ENCODE measurements around the gene SMYD3. TPM values are rescaled to one million over a fixed set of nuclear protein-coding genes. Genes with fewer than 3 reads are reported as not detected.

The SMYD3 gene
- total RNA-seq, 1 experiment from 2014 or later, result 29.6 TPM

GRCh38 chr1:245853291-245853690, 653.8 kb downstream of the SMYD3 start:
- Histone ChIP-seq H3K79me2 (ENCODE audit: low read depth) (no peaks in the 10 kb centered on the region), H3K4me1 (replicated peaks; ENCODE audit: insufficient read depth) (no peaks in the 10 kb centered on the region), H2AFZ (no peak overlapping the region), H3K9me3 (ENCODE audit: insufficient read depth, low read depth) (no peaks in the 10 kb centered on the region), H3K4me2 (no peak overlapping the region), H3K9me2 (ENCODE audit: insufficient read depth) (no peaks in the 10 kb centered on the region), H3F3A (ENCODE audit: insufficient read depth, low read depth) (no peaks in the 10 kb centered on the region), H3K27ac (no peak overlapping the region), H4K20me1 (ENCODE audit: insufficient read depth) (no peaks in the 10 kb centered on the region), H3K27me3 (ENCODE audit: insufficient read depth, low read depth) (no peaks in the 10 kb centered on the region), H3K4me3 (no peak overlapping the region), H3K36me3 (ENCODE audit: low read depth) (no peaks in the 10 kb centered on the region)
- no peak for DNase-seq
- POLR2A ChIA-PET (ENCODE audit: unreplicated experiment), result interaction anchor here (0.6 kb wide), 1 partner anchor 674 kb away, joined by 3 read pairs; no protein-coding TSS in a partner anchor
- CTCF ChIA-PET, result no interaction called here
- BruUV-seq (replicated peaks), result no TSS peak
- TF ChIP-seq CTCF (conservative IDR thresholded peaks at IDR 0.05), result no peak
- TF ChIP-seq EZH2 (IDR thresholded peaks at IDR 0.05; ENCODE audit: low read depth), result no peak
- intact Hi-C loops (cut with micrococcal nuclease; ENCODE audit: unreplicated experiment), result no loop called here

- no peaks in the 10 kb centered on the region for H3K9me3 ChIP-seq (ENCODE audit: insufficient read depth, low read depth)
Observed at GRCh38 chr1:245843101-245843500, 664.0 kb downstream of the SMYD3 start.

GRCh38 chr1:245842106-245842505, 665.0 kb downstream of the SMYD3 start:
- H3K4me3 ChIP-seq, result no peak overlapping the region
- BruUV-seq (replicated peaks), result no TSS peak

More at GRCh38 chr1:245843101-245843500, 664.0 kb downstream of the SMYD3 start:
- no peak overlapping the region for H3K4me3 ChIP-seq
- no peak overlapping the region for H3K27ac ChIP-seq
- no peak overlapping the region for H2AFZ ChIP-seq
- H3K27me3 ChIP-seq (ENCODE audit: insufficient read depth, low read depth), result no peaks in the 10 kb centered on the region
- H4K20me1 ChIP-seq (ENCODE audit: insufficient read depth), result no peaks in the 10 kb centered on the region
- DNase-seq, result no peak
- POLR2A ChIA-PET (ENCODE audit: unreplicated experiment), result no interaction called here
- H3K4me2 ChIP-seq, result no peak overlapping the region
- H3K4me1 ChIP-seq (replicated peaks; ENCODE audit: insufficient read depth), result no peaks in the 10 kb centered on the region
- intact Hi-C loops (cut with micrococcal nuclease; ENCODE audit: unreplicated experiment), result no loop called here
- TF ChIP-seq CTCF (conservative IDR thresholded peaks at IDR 0.05), result no peak
- CTCF ChIA-PET, result no interaction called here
- BruUV-seq (replicated peaks), result no TSS peak
- no peaks in the 10 kb centered on the region for H3K36me3 ChIP-seq (ENCODE audit: low read depth)
- H3F3A ChIP-seq (ENCODE audit: insufficient read depth, low read depth), result no peaks in the 10 kb centered on the region
- no peaks in the 10 kb centered on the region for H3K79me2 ChIP-seq (ENCODE audit: low read depth)
- H3K9me2 ChIP-seq (ENCODE audit: insufficient read depth), result no peaks in the 10 kb centered on the region

More at GRCh38 chr1:245842106-245842505, 665.0 kb downstream of the SMYD3 start:
- intact Hi-C loops (cut with micrococcal nuclease; ENCODE audit: unreplicated experiment), result no loop called here
- POLR2A ChIA-PET (ENCODE audit: unreplicated experiment), result no interaction called here
- Histone ChIP-seq H3F3A (ENCODE audit: insufficient read depth, low read depth) (no peaks in the 10 kb centered on the region), H3K27me3 (ENCODE audit: insufficient read depth, low read depth) (no peaks in the 10 kb centered on the region), H3K9me2 (ENCODE audit: insufficient read depth) (no peaks in the 10 kb centered on the region), H2AFZ (no peak overlapping the region), H3K27ac (no peak overlapping the region), H3K4me2 (no peak overlapping the region), H3K36me3 (ENCODE audit: low read depth) (no peaks in the 10 kb centered on the region), H4K20me1 (ENCODE audit: insufficient read depth) (no peaks in the 10 kb centered on the region), H3K4me1 (replicated peaks; ENCODE audit: insufficient read depth) (no peaks in the 10 kb centered on the region), H3K9me3 (ENCODE audit: insufficient read depth, low read depth) (no peaks in the 10 kb centered on the region), H3K79me2 (ENCODE audit: low read depth) (no peaks in the 10 kb centered on the region)
- TF ChIP-seq EZH2 (IDR thresholded peaks at IDR 0.05; ENCODE audit: low read depth) (no peak), CTCF (conservative IDR thresholded peaks at IDR 0.05) (no peak)
- no peak for DNase-seq
- CTCF ChIA-PET, result no interaction called here
